Adipocyte (in vitro differentiated cells): ENCODE data around the gene USP40.
A peak's percentile ranks its signal among the peaks of the same experiment; 100 is the strongest.

Source experiments
- DNase-seq: peaks from one replicate; pipeline ENCODE4 v3.0.0-alpha.2; 2015; ENCODE audit warnings: low read depth
- H3K27me3 ChIP-seq: replicated peaks from 2 replicates; pipeline ENCODE4 v1.7.0; 2013; ENCODE audit warnings: mild to moderate bottlenecking, low read length, moderate library complexity; ENCODE audit not compliant: control insufficient read depth, insufficient read depth
- H3K36me3 ChIP-seq: 2 replicates; pipeline ENCODE4 v1.7.0; 2013; ENCODE audit warnings: low read length, mild to moderate bottlenecking, moderate library complexity; ENCODE audit not compliant: control insufficient read depth, insufficient read depth, severe bottlenecking
- H3K4me1 ChIP-seq: 2 replicates; pipeline ENCODE4 v1.7.0; 2013; ENCODE audit warnings: mild to moderate bottlenecking, low read length, moderate library complexity; ENCODE audit not compliant: control insufficient read depth, insufficient read depth
- H3K4me3 ChIP-seq: 2 replicates; pipeline ENCODE4 v1.7.0; 2013; ENCODE audit warnings: mild to moderate bottlenecking, low read length, moderate library complexity
- H3K9ac ChIP-seq: 2 replicates; pipeline ENCODE4 v1.7.0; 2013; ENCODE audit warnings: mild to moderate bottlenecking, low read length, moderate library complexity
- H3K9me3 ChIP-seq: 2 replicates; pipeline ENCODE4 v1.7.0; 2013; ENCODE audit warnings: mild to moderate bottlenecking, low read length, moderate library complexity; ENCODE audit not compliant: control insufficient read depth

Gene USP40

GRCh38 chr2:233513953-233514655, 52.5 kb downstream of the USP40 start:
- Histone ChIP-seq H3K9ac (no peak overlapping the region), H3K27me3 (no peaks in the 10 kb centered on the region), H3K36me3 (peaks cover 62% of the 10 kb centered on the region), H3K4me1 (no peaks in the 10 kb centered on the region), H3K9me3 (no peaks in the 10 kb centered on the region), H3K4me3 (no peak overlapping the region)
- DNase-seq: no peak

DNA sequence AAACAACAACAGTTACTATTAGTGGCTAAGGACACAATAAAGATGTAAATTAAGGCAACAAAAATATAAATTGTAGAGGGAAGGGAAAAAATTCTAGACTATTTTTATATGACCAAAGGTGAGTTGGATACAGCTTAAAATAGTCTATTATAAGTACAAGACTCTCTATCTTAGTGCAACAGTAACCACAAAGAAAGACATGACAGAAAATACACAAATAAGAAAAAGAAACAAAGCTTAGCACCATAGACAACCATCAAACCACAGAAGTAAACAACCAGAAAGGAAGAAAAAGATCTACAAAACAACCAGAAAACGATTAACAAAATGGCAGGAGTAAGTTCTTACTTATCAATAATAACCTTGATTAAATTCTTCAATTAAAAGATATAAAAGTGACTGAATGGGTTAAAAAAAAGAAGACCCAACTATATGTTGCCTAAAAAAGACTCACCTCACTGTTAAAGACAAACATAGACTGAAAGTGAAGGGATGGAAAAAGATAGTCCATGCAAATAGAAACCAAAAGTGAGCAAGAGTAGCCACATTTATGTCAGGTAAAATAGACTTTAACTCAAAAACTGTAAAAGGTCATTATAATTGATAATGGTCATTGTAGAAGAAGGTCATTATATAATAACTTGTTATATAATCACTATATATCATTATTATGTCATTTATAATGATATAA, 62.5 kb downstream of the USP40 start:
- H3K36me3 ChIP-seq: peaks cover 73% of the 10 kb centered on the region
- H3K27me3 ChIP-seq: no peaks in the 10 kb centered on the region
- H3K4me3 ChIP-seq: no peak overlapping the region
- no peak overlapping the region for H3K9ac ChIP-seq
- DNase-seq: no peak
- peaks cover 25% of the 10 kb centered on the region for H3K9me3 ChIP-seq
- H3K4me1 ChIP-seq: no peaks in the 10 kb centered on the region

- H3K36me3 ChIP-seq: peaks cover 73% of the 10 kb centered on the region
- no peak overlapping the region for H3K4me3 ChIP-seq
- DNase-seq: no peak
- peaks cover 25% of the 10 kb centered on the region for H3K9me3 ChIP-seq
- H3K9ac ChIP-seq: no peak overlapping the region
- H3K4me1 ChIP-seq: no peaks in the 10 kb centered on the region
- no peaks in the 10 kb centered on the region for H3K27me3 ChIP-seq
Measured at GRCh38 chr2:233503481-233503880, 63.1 kb downstream of the USP40 start.

GRCh38 chr2:233501198-233502076, 65.1 kb downstream of the USP40 start:
- no peaks in the 10 kb centered on the region for H3K4me1 ChIP-seq
- no peaks in the 10 kb centered on the region for H3K27me3 ChIP-seq
- DNase-seq: peak; percentile 12
- H3K9ac ChIP-seq: no peak overlapping the region
- H3K9me3 ChIP-seq: peaks cover 25% of the 10 kb centered on the region
- peaks cover 81% of the 10 kb centered on the region for H3K36me3 ChIP-seq
- no peak overlapping the region for H3K4me3 ChIP-seq

DNA sequence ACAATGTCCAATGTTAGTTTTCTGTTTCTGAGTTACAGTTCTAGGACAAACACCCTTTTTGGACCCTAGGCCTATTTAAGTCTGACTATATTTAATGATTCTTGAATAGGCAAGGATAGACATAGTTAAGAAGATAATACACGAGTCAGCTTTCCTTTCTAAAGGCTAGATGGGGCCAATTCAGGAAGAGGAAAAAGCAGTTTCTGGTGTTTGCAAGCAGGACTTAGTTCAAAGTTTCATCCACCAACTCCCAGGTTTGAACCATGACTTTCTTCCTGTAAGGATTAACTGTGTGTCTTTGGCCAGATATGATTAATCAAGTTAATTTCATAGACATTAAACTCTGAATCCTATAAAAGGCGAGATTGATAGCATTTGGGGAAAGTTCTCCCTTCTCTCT, 66.7 kb downstream of the USP40 start:
- peaks cover 20% of the 10 kb centered on the region for H3K9me3 ChIP-seq

GRCh38 chr2:233498126-233498525, 68.5 kb downstream of the USP40 start:
- H3K27me3 ChIP-seq: no peaks in the 10 kb centered on the region
- peaks cover 83% of the 10 kb centered on the region for H3K36me3 ChIP-seq
- no peaks in the 10 kb centered on the region for H3K4me1 ChIP-seq
- peaks cover 8% of the 10 kb centered on the region for H3K9me3 ChIP-seq
- no peak overlapping the region for H3K4me3 ChIP-seq
- DNase-seq: no peak
- H3K9ac ChIP-seq: no peak overlapping the region

More for the DNA sequence above, 66.7 kb downstream of the USP40 start:
- peaks cover 88% of the 10 kb centered on the region for H3K36me3 ChIP-seq
- no peaks in the 10 kb centered on the region for H3K4me1 ChIP-seq
- H3K27me3 ChIP-seq: no peaks in the 10 kb centered on the region
- no peak for DNase-seq
- H3K4me3 ChIP-seq: no peak overlapping the region
- no peak overlapping the region for H3K9ac ChIP-seq

GRCh38 chr2:233497692-233498091, 68.9 kb downstream of the USP40 start:
- DNase-seq: no peak
- Histone ChIP-seq H3K9me3 (peaks cover 3% of the 10 kb centered on the region), H3K4me3 (no peak overlapping the region), H3K4me1 (no peaks in the 10 kb centered on the region), H3K27me3 (no peaks in the 10 kb centered on the region), H3K9ac (no peak overlapping the region), H3K36me3 (peaks cover 83% of the 10 kb centered on the region)

DNA sequence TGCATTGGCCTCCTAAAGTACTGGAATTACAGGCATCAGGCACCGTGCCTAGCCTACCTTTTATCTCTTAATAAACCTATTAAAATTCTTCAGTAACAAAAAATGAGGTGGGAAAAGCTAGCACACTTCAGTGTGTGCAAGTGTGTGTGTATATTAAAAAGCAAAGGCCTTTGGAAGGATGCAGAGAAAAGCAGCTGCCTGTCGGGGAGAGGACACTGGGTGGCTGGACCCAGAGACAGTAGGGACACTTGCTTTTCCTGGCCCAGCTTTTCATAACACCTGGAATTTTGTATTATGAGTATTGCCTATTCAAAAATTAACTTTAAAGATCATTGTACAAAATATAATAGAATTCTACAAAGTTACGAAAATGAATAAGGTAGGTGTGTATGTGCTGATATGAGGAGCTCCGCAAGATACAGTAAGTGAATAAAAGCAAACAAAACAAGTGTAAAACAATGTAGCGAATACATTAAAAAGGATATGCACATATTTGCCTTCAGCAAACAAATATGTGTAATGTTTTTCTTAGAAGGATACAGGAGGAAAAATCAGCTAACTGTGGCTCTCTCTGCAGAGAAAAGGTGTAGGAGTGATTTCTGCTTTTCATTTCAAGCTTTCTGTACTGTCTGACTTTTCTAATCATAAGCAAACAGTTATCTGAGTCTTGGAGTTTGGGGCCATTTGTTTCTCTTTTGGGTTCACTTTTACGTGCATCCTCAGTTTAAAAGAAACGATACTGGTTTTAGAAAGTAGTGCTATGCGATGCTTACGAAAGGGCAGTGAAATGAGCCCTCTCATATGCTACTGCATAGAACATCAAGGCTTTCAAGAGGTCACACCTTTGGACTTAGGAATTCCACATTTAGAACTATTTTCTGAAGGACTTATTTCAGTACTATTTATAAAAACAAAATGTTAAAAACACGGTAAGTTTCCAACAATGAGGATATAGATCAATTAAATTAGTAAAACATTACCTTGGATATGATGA, 70.8 kb downstream of the USP40 start:
- H3K9me3 ChIP-seq: no peaks in the 10 kb centered on the region
- no peak for DNase-seq
- no peaks in the 10 kb centered on the region for H3K27me3 ChIP-seq
- H3K4me3 ChIP-seq: no peak overlapping the region
- H3K4me1 ChIP-seq: no peaks in the 10 kb centered on the region
- H3K9ac ChIP-seq: no peak overlapping the region
- H3K36me3 ChIP-seq: peaks cover 87% of the 10 kb centered on the region

DNA sequence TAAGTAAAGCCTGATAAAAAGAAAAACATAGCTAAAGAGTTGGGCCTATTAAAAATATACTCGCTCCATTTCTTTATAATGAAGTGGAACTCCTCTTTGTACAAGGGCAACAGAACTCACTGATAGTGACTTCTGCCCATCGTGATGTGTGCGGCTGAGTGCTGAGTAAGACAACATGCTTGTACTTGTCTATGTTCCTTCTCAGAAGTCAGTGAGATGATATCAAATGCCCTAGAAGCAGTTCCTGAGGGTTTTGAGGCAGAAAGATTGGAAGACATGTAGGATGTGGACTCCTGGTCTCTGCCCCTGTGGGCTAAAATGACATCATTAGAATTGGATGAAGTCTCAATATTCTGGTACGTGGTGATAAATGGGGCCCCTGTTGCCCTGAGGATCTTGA, 73.8 kb downstream of the USP40 start:
- Histone ChIP-seq H3K27me3 (no peaks in the 10 kb centered on the region), H3K9ac (no peak overlapping the region), H3K36me3 (peaks cover 78% of the 10 kb centered on the region), H3K4me1 (peaks cover 24% of the 10 kb centered on the region), H3K9me3 (no peaks in the 10 kb centered on the region), H3K4me3 (no peak overlapping the region)
- DNase-seq: no peak

DNA sequence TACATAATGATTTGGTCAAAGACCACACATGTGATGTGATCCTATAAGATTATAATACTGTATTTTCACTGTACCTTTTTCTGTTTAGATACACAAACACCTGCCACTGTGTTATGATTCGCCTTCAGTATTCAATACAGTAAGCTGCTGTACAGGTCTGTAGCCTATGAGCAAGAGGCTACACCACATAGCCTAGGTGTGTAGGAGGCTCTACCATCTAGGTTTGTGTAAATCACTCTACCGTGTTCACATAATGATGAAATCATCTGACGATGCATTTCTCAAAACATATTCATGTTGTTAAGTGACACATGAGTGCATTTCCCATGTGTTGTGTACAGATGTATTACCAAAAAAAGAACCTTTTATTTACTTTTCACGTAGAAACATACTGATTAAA, 74.5 kb downstream of the USP40 start:
- DNase-seq: no peak
- Histone ChIP-seq H3K4me3 (no peak overlapping the region), H3K9ac (no peak overlapping the region), H3K9me3 (no peaks in the 10 kb centered on the region), H3K27me3 (no peaks in the 10 kb centered on the region), H3K4me1 (peaks cover 29% of the 10 kb centered on the region), H3K36me3 (peaks cover 76% of the 10 kb centered on the region)
